Glutamatergic neuron (in vitro differentiated cells): ENCODE data around the gene RB1. TPM values are rescaled to one million over a fixed set of nuclear protein-coding genes. Genes with fewer than 3 reads are reported as not detected.

Experiments used
- DNase-seq: peaks from one replicate; pipeline ENCODE4 v3.0.0; 2022
- H3K27ac Mint-ChIP-seq: one replicate; pipeline ENCODE4 v1.8.0; 2020; ENCODE audit warnings: mild to moderate bottlenecking, mixed read lengths, inconsistent platforms; ENCODE audit not compliant: unreplicated experiment
- H3K27me3 Mint-ChIP-seq: one replicate; pipeline ENCODE4 v1.8.0; 2020; ENCODE audit warnings: mild to moderate bottlenecking, moderate library complexity, mixed read lengths, inconsistent platforms; ENCODE audit not compliant: unreplicated experiment
- H3K36me3 Mint-ChIP-seq: one replicate; pipeline ENCODE4 v1.8.0; 2020; ENCODE audit warnings: mild to moderate bottlenecking, mixed read lengths, inconsistent platforms; ENCODE audit not compliant: unreplicated experiment
- H3K4me1 Mint-ChIP-seq: one replicate; pipeline ENCODE4 v1.8.0; 2020; ENCODE audit warnings: mild to moderate bottlenecking, low read depth, mixed read lengths, inconsistent platforms; ENCODE audit not compliant: unreplicated experiment
- H3K4me3 Mint-ChIP-seq: one replicate; pipeline ENCODE4 v1.8.0; 2020; ENCODE audit warnings: mild to moderate bottlenecking, mixed read lengths, inconsistent platforms; ENCODE audit not compliant: unreplicated experiment
- H3K9me3 Mint-ChIP-seq: one replicate; pipeline ENCODE4 v1.8.0; 2020; ENCODE audit warnings: mild to moderate bottlenecking, moderate library complexity, mixed read lengths, inconsistent platforms; ENCODE audit not compliant: unreplicated experiment
- CTCF ChIP-seq: fragments of 200-600 bp; sonication (generic); IDR thresholded peaks from one replicate; pipeline ENCODE4 v1.5.0; 2021; ENCODE audit not compliant: partially characterized antibody, unreplicated experiment
- total RNA-seq: library from RNA; stranded (reverse); fragmentation: NEBNext Ultra II Directional; extraction: Animal tissue kit (Norgen Biotek cat#: 25700); gene quantifications from one replicate; pipeline ENCODE4 v1.2.1, GENCODE V29; 2021; ENCODE audit not compliant: unreplicated experiment

Gene RB1
- total RNA-seq, 1 donor from 2014 or later: 50.3 TPM

GRCh38 chr13:48380581-48380980, 77.0 kb downstream of the RB1 start:
- Mint-ChIP-seq H3K4me1 (no peaks in the 10 kb centered on the region), H3K27me3 (no peaks in the 10 kb centered on the region)
- TF ChIP-seq CTCF: no peak

GRCh38 chr13:48383384-48383783, 79.8 kb downstream of the RB1 start:
- no peaks in the 10 kb centered on the region for H3K36me3 Mint-ChIP-seq
- no peak overlapping the region for H3K27ac Mint-ChIP-seq
- no peaks in the 10 kb centered on the region for H3K9me3 Mint-ChIP-seq
- no peaks in the 10 kb centered on the region for H3K27me3 Mint-ChIP-seq
- no peak overlapping the region for H3K4me3 Mint-ChIP-seq
- DNase-seq: no peak
- no peaks in the 10 kb centered on the region for H3K4me1 Mint-ChIP-seq
- no peak for TF ChIP-seq CTCF

More at GRCh38 chr13:48380581-48380980, 77.0 kb downstream of the RB1 start:
- Mint-ChIP-seq H3K27ac (no peak overlapping the region), H3K36me3 (no peaks in the 10 kb centered on the region), H3K9me3 (no peaks in the 10 kb centered on the region), H3K4me3 (no peak overlapping the region)
- no peak for DNase-seq

- Mint-ChIP-seq H3K36me3 (no peaks in the 10 kb centered on the region), H3K27ac (no peak overlapping the region), H3K4me3 (no peak overlapping the region), H3K27me3 (no peaks in the 10 kb centered on the region), H3K9me3 (no peaks in the 10 kb centered on the region), H3K4me1 (no peaks in the 10 kb centered on the region)
- no peak for TF ChIP-seq CTCF
- DNase-seq: no peak
Observed at GRCh38 chr13:48386816-48387215, 83.3 kb downstream of the RB1 start.

GRCh38 chr13:48391257-48391656, 87.7 kb downstream of the RB1 start:
- Mint-ChIP-seq H3K4me3 (no peak overlapping the region), H3K36me3 (peaks cover 16% of the 10 kb centered on the region), H3K9me3 (no peaks in the 10 kb centered on the region), H3K27me3 (peaks cover under 1% of the 10 kb centered on the region), H3K27ac (no peak overlapping the region), H3K4me1 (no peaks in the 10 kb centered on the region)
- no peak for DNase-seq
- TF ChIP-seq CTCF: no peak

- TF ChIP-seq CTCF: no peak
- H3K36me3 Mint-ChIP-seq: peaks cover 17% of the 10 kb centered on the region
- H3K4me3 Mint-ChIP-seq: no peak overlapping the region
- H3K4me1 Mint-ChIP-seq: no peaks in the 10 kb centered on the region
- no peak for DNase-seq
- peaks cover 3% of the 10 kb centered on the region for H3K27me3 Mint-ChIP-seq
- no peak overlapping the region for H3K27ac Mint-ChIP-seq
- H3K9me3 Mint-ChIP-seq: peaks cover 2% of the 10 kb centered on the region
Observed at GRCh38 chr13:48393030-48393697, 89.6 kb downstream of the RB1 start.
